ENCODE measurements around the gene LRRN2.

LRRN2 gene

DNA sequence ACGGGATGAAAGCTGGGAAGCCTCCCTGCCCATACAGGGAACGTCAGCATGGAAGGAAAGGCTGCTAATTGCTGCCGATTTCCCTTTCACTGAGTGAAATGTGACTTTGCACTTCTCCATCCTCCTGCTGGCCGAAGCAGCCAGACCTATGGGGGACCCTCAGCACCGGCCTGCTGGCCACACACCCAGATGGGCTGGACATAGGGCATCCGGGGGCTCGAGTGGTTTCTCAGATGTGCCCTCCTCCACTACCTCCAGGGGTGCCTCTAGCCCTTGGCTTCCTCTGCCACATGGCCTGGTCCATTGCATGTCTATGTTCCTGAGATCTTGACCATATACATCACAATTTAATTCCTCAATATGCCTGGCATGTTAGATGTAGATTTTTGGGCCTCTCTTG is 79.7 kb downstream of the LRRN2 start:
- TF ChIP-seq, protein P1, sequence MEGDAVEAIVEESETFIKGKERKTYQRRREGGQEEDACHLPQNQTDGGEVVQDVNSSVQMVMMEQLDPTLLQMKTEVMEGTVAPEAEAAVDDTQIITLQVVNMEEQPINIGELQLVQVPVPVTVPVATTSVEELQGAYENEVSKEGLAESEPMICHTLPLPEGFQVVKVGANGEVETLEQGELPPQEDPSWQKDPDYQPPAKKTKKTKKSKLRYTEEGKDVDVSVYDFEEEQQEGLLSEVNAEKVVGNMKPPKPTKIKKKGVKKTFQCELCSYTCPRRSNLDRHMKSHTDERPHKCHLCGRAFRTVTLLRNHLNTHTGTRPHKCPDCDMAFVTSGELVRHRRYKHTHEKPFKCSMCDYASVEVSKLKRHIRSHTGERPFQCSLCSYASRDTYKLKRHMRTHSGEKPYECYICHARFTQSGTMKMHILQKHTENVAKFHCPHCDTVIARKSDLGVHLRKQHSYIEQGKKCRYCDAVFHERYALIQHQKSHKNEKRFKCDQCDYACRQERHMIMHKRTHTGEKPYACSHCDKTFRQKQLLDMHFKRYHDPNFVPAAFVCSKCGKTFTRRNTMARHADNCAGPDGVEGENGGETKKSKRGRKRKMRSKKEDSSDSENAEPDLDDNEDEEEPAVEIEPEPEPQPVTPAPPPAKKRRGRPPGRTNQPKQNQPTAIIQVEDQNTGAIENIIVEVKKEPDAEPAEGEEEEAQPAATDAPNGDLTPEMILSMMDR (IDR thresholded peaks at IDR 0.05) = no peak
- H3K4me1 ChIP-seq = no peaks in the 10 kb centered on the region
- no peaks in the 10 kb centered on the region for H3K36me3 ChIP-seq (ENCODE audit: control insufficient read depth, insufficient read depth, low read length)

GRCh38 chr1:204602871-204603542 is 82.5 kb downstream of the LRRN2 start:
- TF ChIP-seq, protein P1 (IDR thresholded peaks at IDR 0.05) = no peak
- H3K4me3 ChIP-seq (ENCODE audit: low read depth, low read length) = no peak overlapping the region
- H3K27me3 ChIP-seq (ENCODE audit: control insufficient read depth, insufficient read depth, low read length) = no peaks in the 10 kb centered on the region
- no peaks in the 10 kb centered on the region for H3K79me2 ChIP-seq
- no peaks in the 10 kb centered on the region for H3K9me3 ChIP-seq (ENCODE audit: control insufficient read depth, low read length)
- H3K27ac ChIP-seq = no peak overlapping the region
- no peaks in the 10 kb centered on the region for H3K4me1 ChIP-seq
- H3K36me3 ChIP-seq (ENCODE audit: control insufficient read depth, insufficient read depth, low read length) = no peaks in the 10 kb centered on the region
- no peak overlapping the region for H2AFZ ChIP-seq
- H3K9ac ChIP-seq = no peak overlapping the region
- H3K4me2 ChIP-seq (ENCODE audit: low read length) = no peak overlapping the region

More for the DNA sequence above, 79.7 kb downstream of the LRRN2 start:
- Histone ChIP-seq H3K79me2 (no peaks in the 10 kb centered on the region), H3K27ac (no peak overlapping the region), H3K4me2 (ENCODE audit: low read length) (no peak overlapping the region), H3K9ac (no peak overlapping the region), H2AFZ (no peak overlapping the region), H3K9me3 (ENCODE audit: control insufficient read depth, low read length) (no peaks in the 10 kb centered on the region), H3K4me3 (ENCODE audit: low read depth, low read length) (no peak overlapping the region), H3K27me3 (ENCODE audit: control insufficient read depth, insufficient read depth, low read length) (no peaks in the 10 kb centered on the region)

- Histone ChIP-seq H3K4me1 (no peaks in the 10 kb centered on the region), H3K27ac (no peak overlapping the region), H3K4me2 (ENCODE audit: low read length) (no peak overlapping the region), H3K36me3 (ENCODE audit: control insufficient read depth, insufficient read depth, low read length) (no peaks in the 10 kb centered on the region), H3K9me3 (ENCODE audit: control insufficient read depth, low read length) (no peaks in the 10 kb centered on the region), H3K27me3 (ENCODE audit: control insufficient read depth, insufficient read depth, low read length) (no peaks in the 10 kb centered on the region), H2AFZ (no peak overlapping the region), H3K4me3 (ENCODE audit: low read depth, low read length) (no peak overlapping the region), H3K9ac (no peak overlapping the region), H3K79me2 (no peaks in the 10 kb centered on the region)
- TF ChIP-seq, protein P1 (IDR thresholded peaks at IDR 0.05) = no peak
Measured at GRCh38 chr1:204602111-204602579, 83.4 kb downstream of the LRRN2 start.

DNA sequence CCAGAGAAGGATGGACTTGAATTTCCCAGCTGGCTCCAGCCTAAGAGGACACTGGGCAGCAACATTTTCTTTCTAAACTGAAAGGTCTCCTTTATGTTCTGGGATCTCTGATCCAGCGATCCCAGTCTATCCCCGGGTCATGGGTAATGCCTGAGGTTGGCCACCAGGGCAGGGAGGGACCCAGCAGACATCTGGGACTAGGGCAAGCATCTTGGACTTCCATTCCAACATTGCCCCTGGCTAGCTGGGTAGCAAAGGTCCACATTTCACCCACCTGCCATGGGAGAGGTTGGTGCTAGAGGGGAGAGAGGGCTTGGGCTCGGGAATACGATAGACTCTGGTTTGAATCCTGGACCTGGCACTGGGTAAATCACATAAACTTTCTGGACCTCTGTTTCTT is 84.6 kb downstream of the LRRN2 start:
- H3K9ac ChIP-seq = no peak overlapping the region
- H3K4me3 ChIP-seq (ENCODE audit: low read depth, low read length) = no peak overlapping the region
- H3K4me1 ChIP-seq = no peaks in the 10 kb centered on the region
- no peaks in the 10 kb centered on the region for H3K9me3 ChIP-seq (ENCODE audit: control insufficient read depth, low read length)
- H3K36me3 ChIP-seq (ENCODE audit: control insufficient read depth, insufficient read depth, low read length) = no peaks in the 10 kb centered on the region
- H2AFZ ChIP-seq = no peak overlapping the region
- TF ChIP-seq, protein P1 (IDR thresholded peaks at IDR 0.05) = no peak
- H3K79me2 ChIP-seq = no peaks in the 10 kb centered on the region
- no peaks in the 10 kb centered on the region for H3K27me3 ChIP-seq (ENCODE audit: control insufficient read depth, insufficient read depth, low read length)
- H3K4me2 ChIP-seq (ENCODE audit: low read length) = no peak overlapping the region
- no peak overlapping the region for H3K27ac ChIP-seq

- Histone ChIP-seq H3K4me2 (ENCODE audit: low read length) (no peak overlapping the region), H3K36me3 (ENCODE audit: control insufficient read depth, insufficient read depth, low read length) (no peaks in the 10 kb centered on the region), H3K27ac (no peak overlapping the region), H3K27me3 (ENCODE audit: control insufficient read depth, insufficient read depth, low read length) (no peaks in the 10 kb centered on the region), H3K4me3 (ENCODE audit: low read depth, low read length) (no peak overlapping the region), H3K9ac (no peak overlapping the region), H2AFZ (no peak overlapping the region), H3K9me3 (ENCODE audit: control insufficient read depth, low read length) (no peaks in the 10 kb centered on the region), H3K4me1 (no peaks in the 10 kb centered on the region), H3K79me2 (no peaks in the 10 kb centered on the region)
- TF ChIP-seq, protein P1 (IDR thresholded peaks at IDR 0.05) = no peak
Measured at GRCh38 chr1:204600203-204600602, 85.3 kb downstream of the LRRN2 start.
